Adrenal gland (tissue), 12 donors: ENCODE results near the gene CCNI. TPM values are rescaled to one million over a fixed set of nuclear protein-coding genes. Genes with fewer than 3 reads are reported as not detected.

Experiments used
- DNase-seq, 7 donors: peaks; one replicate each; pipeline ENCODE4 v3.0.0-alpha.2; 2019 to 2020
- H3K27ac ChIP-seq, 5 donors: fragments of 200-600 bp; sonication (generic) in 4 of 5; 1 replicate in 3 of 5; 2 replicates in 2 of 5; pipeline versions ENCODE4 v1.5.1 to v1.8.0; 2016 to 2020; ENCODE audit warnings: mild to moderate bottlenecking in 1 of 5
- H3K27me3 ChIP-seq: fragments of 200-600 bp; 2 replicates; pipeline ENCODE4 v1.8.0; 2021
- H3K36me3 ChIP-seq, 2 donors: fragments of 200-600 bp; replicated peaks in 1 of 2; 1 replicate in 1 of 2; 2 replicates in 1 of 2; pipeline versions ENCODE4 v1.5.1 to v1.8.0; 2018 to 2022
- H3K4me1 ChIP-seq, 2 donors: fragments of 200-600 bp; replicated peaks in 1 of 2; 1 replicate in 1 of 2; 2 replicates in 1 of 2; pipeline versions ENCODE4 v1.5.1 to v1.8.0; 2018 to 2021
- H3K4me3 ChIP-seq, 4 donors: fragments of 200-600 bp; sonication (generic) in 3 of 4; one replicate each; pipeline ENCODE4 v1.5.1; 2016 to 2018
- H3K9me3 ChIP-seq, 3 donors: fragments of 200-600 bp; sonication (generic) in 1 of 3; replicated peaks in 1 of 3; 1 replicate in 2 of 3; 2 replicates in 1 of 3; pipeline versions ENCODE4 v1.5.1 to v1.8.0; 2016 to 2021
- CTCF ChIP-seq, 6 experiments: fragments of 450-650 bp in 4 of 6; fragments of 200-600 bp in 2 of 6; sonication (generic) in 1 of 6; IDR thresholded peaks; 1 replicate in 5 of 6; 2 replicates in 1 of 6; pipeline versions ENCODE4 v1.5.1 to v1.8.0; 2016 to 2021; ENCODE audit warnings: antibody characterized with exemption in 6 of 6, mild to moderate bottlenecking in 2 of 6, moderate library complexity in 1 of 6
- POLR2A ChIP-seq, 2 donors: fragments of 450-650 bp; IDR thresholded peaks; one replicate each; pipeline ENCODE4 v1.6.1; 2017; ENCODE audit warnings: antibody characterized with exemption in 2 of 2, mild to moderate bottlenecking in 2 of 2, moderate library complexity in 1 of 2
- WGBS, 4 donors: extraction: QIAGEN DNeasy Blood & Tissue Kit in 2 of 4; methylation state at CpG; one replicate each; pipeline versions ENCODE4 v1.1.5 to v1.1.7; 2013 to 2017; 5-methylcytosine and 5-hydroxymethylcytosine counted together
- intact Hi-C, 2 donors: fragments of 100-400 bp; cut with DNase I; formaldehyde crosslinking; loops; one replicate each; pipeline versions ENCODE4 v1.14.1 to v1.15.0; 2022 to 2023
- polyA plus RNA-seq, 3 donors: library from polyadenylated mRNA; stranded (reverse); fragments of 200-250 nt in 2 of 3; fragments of 350-450 nt in 1 of 3; fragmentation: Illumina TruSeq in 1 of 3; extraction: RNeasy Lipid Tissue Mini Kit (QIAGEN cat#74804) in 1 of 3; gene quantifications; one replicate each; pipeline ENCODE4 v1.2.3, GENCODE V29; 2013 to 2014
- total RNA-seq, 9 donors: library from RNA; depleted of rRNA in 4 of 9; stranded (reverse); fragments of >200 nt in 4 of 9; fragments of 120-200 nt in 1 of 9; fragmentation: NEBNext Ultra II Directional in 1 of 9; extraction: Animal tissue kit (Norgen Biotek cat#: 25700) in 1 of 9; gene quantifications; one replicate each; pipeline versions ENCODE4 v1.1.0 to v1.2.4, GENCODE V29; 2013 to 2023
- donor health status: healthy with polysubstance abuse.
- donor health status: Bipolar disorder and iron deficiency.
- donor health status: DM: yes; HTN: yes; CAD: no.
- donor health status: DM: no; HTN: no; CAD: no.
- donor health status: DM: no; HTN: no; CAD: no.
- donor health status: DM: yes; HTN: yes; CAD: no.

Gene CCNI
- total and polyA plus RNA-seq, 12 donors: 32.1 to 261 (median 155) TPM

GRCh38 chr4:76998251-76998901, 77.4 kb downstream of the CCNI start:
- Histone ChIP-seq H3K27me3 (no peaks in the 10 kb centered on the region), H3K4me3 (no peak overlapping the region), H3K9me3 (no peaks in the 10 kb centered on the region), H3K27ac (no peak overlapping the region), H3K36me3 (peaks cover 0 to 7% of the 10 kb centered on the region in 2 donors), H3K4me1 (peaks cover 14 to 18% of the 10 kb centered on the region in 2 donors)
- intact Hi-C loops: no loop called here
- DNase-seq: no peak
- TF ChIP-seq CTCF (IDR thresholded peaks at IDR 0.05) (no peak), POLR2A (IDR thresholded peaks at IDR 0.05) (no peak)
- WGBS, 4 donors: 89 to 92% (median 90%) methylated on average over 8 of the region's 8 CpGs

GRCh38 chr4:76997532-76997931, 78.3 kb downstream of the CCNI start:
- Histone ChIP-seq H3K27ac (no peak overlapping the region), H3K36me3 (peaks cover 0 to 7% of the 10 kb centered on the region in 2 donors), H3K9me3 (no peaks in the 10 kb centered on the region), H3K27me3 (no peaks in the 10 kb centered on the region), H3K4me3 (no peak overlapping the region), H3K4me1 (peaks cover 8 to 10% of the 10 kb centered on the region in 2 donors)
- TF ChIP-seq CTCF (IDR thresholded peaks at IDR 0.05): no peak
- TF ChIP-seq POLR2A (IDR thresholded peaks at IDR 0.05): no peak
- 92 to 97% (median 95%) methylated on average over 5 of the region's 5 CpGs for WGBS, 4 donors
- no peak for DNase-seq
- intact Hi-C loops: no loop called here

Other genes with a start within 250 kb of the CCNI start
- 1 to 10 TPM in 2 of 9 donors, under 1 TPM in 7; 0.11 to 3.7 (median 0.42) TPM for gene SOWAHB, start 177.8 kb downstream of the CCNI start, total RNA-seq
- gene SOWAHB, start 177.8 kb downstream of the CCNI start, polyA plus RNA-seq: 1 to 10 TPM in 1 of 3 donors, under 1 TPM in 1, not detected in 1; 0.17 to 1.2 TPM
- gene SEPTIN11, start 126.2 kb downstream of the CCNI start, total RNA-seq: 10 to 100 TPM; 24.0 to 49.1 (median 33.4) TPM
- 10 to 100 TPM; 12.5 to 31.5 (median 30.7) TPM for gene SEPTIN11, start 126.2 kb downstream of the CCNI start, polyA plus RNA-seq
- gene CCNG2, start 81.2 kb upstream of the CCNI start, total RNA-seq: 10 to 100 TPM in 8 of 9 donors, 1 to 10 TPM in 1; 8.5 to 69.2 (median 26.6) TPM
- gene CCNG2, start 81.2 kb upstream of the CCNI start, polyA plus RNA-seq: 10 to 100 TPM in 1 of 3 donors, 1 to 10 TPM in 2; 5.4 to 20.8 (median 9.9) TPM